Mesothelial cell of epicardium (in vitro differentiated cells): ENCODE measurements around the gene ODC1. TPM values are rescaled to one million over a fixed set of nuclear protein-coding genes. Genes with fewer than 3 reads are reported as not detected.
"Not testable (repeated sequence)": the region's sequence is repeated elsewhere in the genome, so short reads cannot be mapped to it uniquely, and the experiment has no call there.

Experiments
- DNase-seq, 2 experiments: peaks; one replicate each; pipeline ENCODE4 v3.0.0; 2021; ENCODE audit warnings: low spot score in 2 of 2; ENCODE audit not compliant: unreplicated experiment in 2 of 2
- H3K27ac Mint-ChIP-seq: 2 replicates; pipeline ENCODE4 v1.8.0; 2021; ENCODE audit warnings: mixed read lengths
- H3K27me3 Mint-ChIP-seq: 2 replicates; pipeline ENCODE4 v1.8.0; 2021; ENCODE audit warnings: low read depth, mixed read lengths
- H3K36me3 Mint-ChIP-seq: 2 replicates; pipeline ENCODE4 v1.8.0; 2021; ENCODE audit warnings: mixed read lengths
- H3K4me1 Mint-ChIP-seq: 2 replicates; pipeline ENCODE4 v1.8.0; 2021; ENCODE audit warnings: mixed read lengths
- H3K4me3 Mint-ChIP-seq: 2 replicates; pipeline ENCODE4 v1.8.0; 2021; ENCODE audit warnings: mild to moderate bottlenecking, moderate library complexity, mixed read lengths
- H3K9me3 Mint-ChIP-seq: 2 replicates; pipeline ENCODE4 v1.8.0; 2021; ENCODE audit warnings: mixed read lengths
- total RNA-seq: library from RNA; stranded (reverse); gene quantifications from 3 replicates; pipeline ENCODE4 v1.2.1, GENCODE V29; 2021
- TF ChIP-seq, protein P1 (sequence below): fragments of 200-600 bp; sonication (generic); IDR thresholded peaks from one replicate; pipeline ENCODE4 v1.5.0; 2021; ENCODE audit warnings: antibody characterized with exemption; ENCODE audit not compliant: unreplicated experiment

The ODC1 gene
- total RNA-seq, 1 donor from 2014 or later: 148 TPM

DNA sequence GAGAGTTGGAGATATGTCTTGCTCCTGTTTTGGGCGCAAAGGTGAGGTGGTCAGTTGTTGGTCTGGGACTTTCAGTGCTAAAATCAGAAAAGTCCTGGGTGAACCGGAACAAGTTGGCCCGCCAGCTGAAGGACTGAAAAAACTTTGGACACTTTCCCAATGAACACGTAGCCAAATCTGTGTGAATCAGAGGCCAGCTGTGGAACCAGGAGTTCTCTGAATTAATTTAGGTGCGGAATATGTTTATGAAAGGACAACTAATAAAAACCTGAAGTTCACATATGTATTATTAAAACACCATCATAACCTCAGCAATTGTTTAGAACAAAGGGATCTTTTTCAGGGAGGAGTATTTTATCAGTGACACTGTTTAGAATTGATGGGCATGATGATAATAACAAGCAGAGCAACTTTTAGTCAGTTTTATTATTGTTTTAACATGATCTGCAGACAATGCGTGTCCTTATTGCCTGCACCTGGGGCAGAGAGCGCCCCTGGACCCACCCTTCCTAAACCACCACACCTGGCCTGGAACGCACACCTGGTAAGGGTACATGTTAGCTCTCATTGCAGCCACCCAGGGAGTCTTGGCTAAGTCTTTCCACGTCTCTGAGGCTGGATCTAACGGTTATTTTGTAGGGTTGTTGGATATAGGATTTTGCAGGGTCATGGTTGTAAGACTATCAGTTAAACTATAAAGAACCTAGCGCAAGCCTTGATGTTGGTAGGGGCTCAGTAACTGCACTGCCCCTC lies 9.9 kb upstream of the ODC1 start:
- H3K4me1 Mint-ChIP-seq: peaks cover 21% of the 10 kb centered on the region
- H3K4me3 Mint-ChIP-seq: no peak overlapping the region
- peaks cover 1% of the 10 kb centered on the region for H3K27me3 Mint-ChIP-seq
- DNase-seq: no peak
- TF ChIP-seq, protein P1, sequence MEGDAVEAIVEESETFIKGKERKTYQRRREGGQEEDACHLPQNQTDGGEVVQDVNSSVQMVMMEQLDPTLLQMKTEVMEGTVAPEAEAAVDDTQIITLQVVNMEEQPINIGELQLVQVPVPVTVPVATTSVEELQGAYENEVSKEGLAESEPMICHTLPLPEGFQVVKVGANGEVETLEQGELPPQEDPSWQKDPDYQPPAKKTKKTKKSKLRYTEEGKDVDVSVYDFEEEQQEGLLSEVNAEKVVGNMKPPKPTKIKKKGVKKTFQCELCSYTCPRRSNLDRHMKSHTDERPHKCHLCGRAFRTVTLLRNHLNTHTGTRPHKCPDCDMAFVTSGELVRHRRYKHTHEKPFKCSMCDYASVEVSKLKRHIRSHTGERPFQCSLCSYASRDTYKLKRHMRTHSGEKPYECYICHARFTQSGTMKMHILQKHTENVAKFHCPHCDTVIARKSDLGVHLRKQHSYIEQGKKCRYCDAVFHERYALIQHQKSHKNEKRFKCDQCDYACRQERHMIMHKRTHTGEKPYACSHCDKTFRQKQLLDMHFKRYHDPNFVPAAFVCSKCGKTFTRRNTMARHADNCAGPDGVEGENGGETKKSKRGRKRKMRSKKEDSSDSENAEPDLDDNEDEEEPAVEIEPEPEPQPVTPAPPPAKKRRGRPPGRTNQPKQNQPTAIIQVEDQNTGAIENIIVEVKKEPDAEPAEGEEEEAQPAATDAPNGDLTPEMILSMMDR: no peak
- no peaks in the 10 kb centered on the region for H3K9me3 Mint-ChIP-seq
- H3K27ac Mint-ChIP-seq: no peak overlapping the region
- no peaks in the 10 kb centered on the region for H3K36me3 Mint-ChIP-seq

DNA sequence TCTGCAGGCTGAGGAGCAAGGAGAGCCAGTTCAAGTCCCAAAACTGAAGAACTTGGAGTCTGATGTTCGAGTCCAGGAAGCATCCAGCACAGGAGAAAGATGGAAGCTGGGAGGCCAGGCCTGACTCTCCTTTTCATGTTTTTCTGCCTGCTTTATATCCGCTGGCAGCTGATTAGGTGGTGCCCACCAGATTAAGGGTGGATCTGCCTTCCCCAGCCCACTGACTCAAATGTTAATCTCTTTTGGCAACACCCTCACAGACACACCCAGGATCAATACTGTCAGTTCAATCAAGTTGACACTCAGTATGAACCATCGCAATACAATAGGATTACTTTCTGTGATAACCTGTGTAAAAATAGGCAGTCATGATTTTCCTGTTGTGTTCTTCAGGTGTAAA lies 9.1 kb upstream of the ODC1 start:
- not testable (repeated sequence) for H3K9me3 Mint-ChIP-seq, DNase-seq, H3K27ac Mint-ChIP-seq, H3K4me3 Mint-ChIP-seq, H3K36me3 Mint-ChIP-seq, H3K27me3 Mint-ChIP-seq
- peaks cover 23% of the 10 kb centered on the region for H3K4me1 Mint-ChIP-seq

DNA sequence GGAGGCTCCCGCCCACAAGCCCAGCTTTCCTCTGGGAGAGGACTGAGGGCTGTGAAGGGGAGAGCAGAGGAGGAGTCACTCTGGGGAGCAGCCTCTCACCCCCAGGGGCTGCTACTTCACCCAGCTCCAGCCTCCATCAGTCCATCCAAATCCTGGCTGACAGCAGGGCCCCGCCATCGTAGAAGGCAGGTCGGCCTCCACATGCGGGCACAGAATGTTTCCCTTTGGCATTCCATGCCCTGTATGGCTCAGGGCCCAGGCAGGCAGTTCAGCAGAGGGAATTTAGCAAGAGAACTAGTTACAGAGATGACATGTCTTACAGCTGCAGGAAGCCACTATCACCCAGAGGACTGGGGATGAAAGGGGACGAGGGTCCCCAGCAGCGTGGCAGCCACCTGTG lies 6.4 kb upstream of the ODC1 start:
- no peaks in the 10 kb centered on the region for H3K36me3 Mint-ChIP-seq
- H3K4me1 Mint-ChIP-seq: peaks cover 13% of the 10 kb centered on the region
- TF ChIP-seq, protein P1: no peak
- peaks cover 1% of the 10 kb centered on the region for H3K27me3 Mint-ChIP-seq
- no peak overlapping the region for H3K4me3 Mint-ChIP-seq
- DNase-seq: no peak
- H3K27ac Mint-ChIP-seq: no peak overlapping the region
- no peaks in the 10 kb centered on the region for H3K9me3 Mint-ChIP-seq

DNA sequence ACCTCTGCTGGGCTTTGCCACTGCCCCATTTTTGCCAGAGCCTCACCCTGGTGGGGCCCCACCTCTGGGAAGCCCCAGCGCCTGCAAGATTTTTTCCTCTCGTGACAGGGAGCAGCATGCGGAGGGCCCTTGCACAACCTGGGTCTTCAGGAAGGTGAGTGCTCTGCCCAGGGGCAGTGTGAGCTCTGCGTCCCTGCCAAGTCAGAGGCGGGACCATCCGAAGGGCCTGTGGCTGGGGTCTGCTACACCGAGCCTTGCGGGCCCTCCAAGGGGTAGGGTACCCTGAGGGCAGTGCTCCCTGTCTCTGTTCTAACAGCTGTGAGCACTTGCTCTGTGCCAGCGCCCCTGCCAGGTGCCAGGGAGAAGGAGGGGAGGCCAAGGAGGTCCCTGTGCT lies 5.8 kb upstream of the ODC1 start:
- TF ChIP-seq, protein P1: no peak
- H3K9me3 Mint-ChIP-seq: no peaks in the 10 kb centered on the region
- no peak for DNase-seq
- H3K27ac Mint-ChIP-seq: no peak overlapping the region
- no peaks in the 10 kb centered on the region for H3K36me3 Mint-ChIP-seq
- no peak overlapping the region for H3K4me3 Mint-ChIP-seq
- H3K4me1 Mint-ChIP-seq: peaks cover 16% of the 10 kb centered on the region
- peaks cover 1% of the 10 kb centered on the region for H3K27me3 Mint-ChIP-seq

DNA sequence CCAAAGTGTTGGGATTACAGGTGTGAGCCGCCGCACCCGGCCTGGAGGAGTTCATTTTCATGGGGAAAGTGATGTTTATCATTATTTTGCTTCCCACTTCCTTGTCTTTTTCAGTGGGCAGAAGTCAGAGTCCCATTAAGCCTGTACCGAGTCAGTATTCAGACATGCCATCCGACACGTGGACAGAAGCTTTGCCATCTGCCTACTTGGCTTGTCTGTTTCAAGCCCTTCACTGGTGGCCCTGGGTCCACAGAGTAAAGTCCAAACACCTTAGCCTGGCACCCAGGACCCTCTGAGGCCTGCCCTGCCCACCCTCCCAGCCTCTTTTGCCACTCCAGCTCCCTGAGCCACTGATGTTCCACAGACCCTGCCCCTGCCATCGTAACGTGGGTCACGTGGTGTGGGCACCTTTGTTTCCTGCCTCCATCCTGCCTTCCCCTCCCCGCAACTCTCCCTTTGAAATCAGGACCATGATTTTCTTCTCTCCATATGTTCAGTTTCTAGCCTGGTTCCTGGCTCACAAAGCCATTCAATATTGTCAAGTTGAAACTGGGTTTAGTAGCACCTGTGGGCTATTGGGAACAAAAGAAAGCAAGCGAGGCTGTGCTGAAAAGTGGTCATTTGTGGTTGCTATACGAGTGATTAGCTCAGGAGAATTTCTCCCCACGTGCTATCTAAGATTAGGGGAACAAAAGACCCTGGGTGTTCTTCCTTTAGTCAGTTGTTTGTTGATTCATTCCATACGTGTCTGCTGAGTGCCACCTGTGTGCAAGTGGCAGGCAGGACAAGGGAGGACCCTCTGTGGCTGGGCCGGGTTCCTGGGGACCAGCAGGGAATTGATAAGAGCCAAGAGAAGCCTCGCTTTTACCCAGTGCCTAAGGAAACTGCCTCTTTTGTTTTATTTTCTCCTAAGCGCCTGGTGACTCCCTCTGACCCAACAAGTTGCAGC lies 5.1 kb upstream of the ODC1 start:
- H3K9me3 Mint-ChIP-seq: no peaks in the 10 kb centered on the region
- TF ChIP-seq, protein P1: no peak
- no peak for DNase-seq
- peaks cover 1% of the 10 kb centered on the region for H3K27me3 Mint-ChIP-seq
- H3K4me3 Mint-ChIP-seq: no peak overlapping the region
- H3K4me1 Mint-ChIP-seq: peaks cover 12% of the 10 kb centered on the region
- no peak overlapping the region for H3K27ac Mint-ChIP-seq
- no peaks in the 10 kb centered on the region for H3K36me3 Mint-ChIP-seq

DNA sequence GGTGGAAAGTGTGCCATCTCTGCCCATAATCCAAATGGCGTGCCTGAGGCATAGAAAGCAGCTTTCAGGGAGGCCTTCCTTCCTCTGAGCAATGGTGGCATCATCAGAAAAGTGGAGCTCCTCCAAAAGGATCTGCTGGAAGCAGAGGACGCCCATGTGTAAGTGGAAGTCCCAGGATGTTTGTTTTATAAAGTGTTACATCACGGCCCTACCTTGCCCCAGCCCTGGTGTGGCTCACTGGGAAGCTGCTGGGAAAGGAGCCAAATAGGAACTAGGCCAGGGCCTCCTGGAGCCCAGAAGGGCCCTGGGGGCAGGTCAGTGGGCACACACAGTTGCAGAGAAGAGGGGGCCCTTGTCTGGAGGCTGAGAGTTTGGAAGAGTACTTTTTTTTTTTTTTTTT lies 4.2 kb upstream of the ODC1 start:
- Mint-ChIP-seq H3K4me3 (no peak overlapping the region), H3K36me3 (no peaks in the 10 kb centered on the region), H3K27me3 (peaks cover 1% of the 10 kb centered on the region), H3K9me3 (no peaks in the 10 kb centered on the region), H3K4me1 (peaks cover 6% of the 10 kb centered on the region), H3K27ac (no peak overlapping the region)
- DNase-seq: no peak
- TF ChIP-seq, protein P1: no peak
